ENCODE results near the gene SKA3.

SKA3 gene

DNA sequence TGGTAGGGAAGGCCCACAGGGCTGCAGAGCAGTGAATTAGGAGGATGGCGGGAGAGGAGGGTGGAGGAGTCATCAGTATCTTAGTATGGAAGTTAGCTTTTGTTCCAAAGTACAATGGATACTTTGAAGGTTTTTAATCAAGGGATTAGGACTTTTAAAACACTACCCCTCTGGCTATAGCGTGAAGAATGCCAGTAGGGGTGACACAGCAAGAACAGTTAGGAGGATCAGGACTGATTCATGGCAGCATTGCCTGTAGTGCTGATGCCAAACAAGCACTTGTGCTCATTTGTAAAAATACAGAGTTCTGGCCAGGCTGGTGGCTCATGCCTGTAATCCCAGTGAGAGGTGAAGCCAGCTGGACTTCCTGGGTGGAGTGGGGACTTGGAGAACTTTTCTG lies 46.2 kb downstream of the SKA3 start:
- Mint-ChIP-seq H3K4me3 (no peak overlapping the region), H3K36me3 (ENCODE audit: low read depth) (no peaks in the 10 kb centered on the region), H3K9me3 (no peaks in the 10 kb centered on the region), H3K4me1 (no peaks in the 10 kb centered on the region), H3K27me3 (ENCODE audit: low read depth) (peaks cover 5% of the 10 kb centered on the region), H3K27ac (no peak overlapping the region)
- TF ChIP-seq, protein P1, sequence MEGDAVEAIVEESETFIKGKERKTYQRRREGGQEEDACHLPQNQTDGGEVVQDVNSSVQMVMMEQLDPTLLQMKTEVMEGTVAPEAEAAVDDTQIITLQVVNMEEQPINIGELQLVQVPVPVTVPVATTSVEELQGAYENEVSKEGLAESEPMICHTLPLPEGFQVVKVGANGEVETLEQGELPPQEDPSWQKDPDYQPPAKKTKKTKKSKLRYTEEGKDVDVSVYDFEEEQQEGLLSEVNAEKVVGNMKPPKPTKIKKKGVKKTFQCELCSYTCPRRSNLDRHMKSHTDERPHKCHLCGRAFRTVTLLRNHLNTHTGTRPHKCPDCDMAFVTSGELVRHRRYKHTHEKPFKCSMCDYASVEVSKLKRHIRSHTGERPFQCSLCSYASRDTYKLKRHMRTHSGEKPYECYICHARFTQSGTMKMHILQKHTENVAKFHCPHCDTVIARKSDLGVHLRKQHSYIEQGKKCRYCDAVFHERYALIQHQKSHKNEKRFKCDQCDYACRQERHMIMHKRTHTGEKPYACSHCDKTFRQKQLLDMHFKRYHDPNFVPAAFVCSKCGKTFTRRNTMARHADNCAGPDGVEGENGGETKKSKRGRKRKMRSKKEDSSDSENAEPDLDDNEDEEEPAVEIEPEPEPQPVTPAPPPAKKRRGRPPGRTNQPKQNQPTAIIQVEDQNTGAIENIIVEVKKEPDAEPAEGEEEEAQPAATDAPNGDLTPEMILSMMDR (IDR thresholded peaks at IDR 0.05; ENCODE audit: unreplicated experiment in 3 of 3) = no peak

DNA sequence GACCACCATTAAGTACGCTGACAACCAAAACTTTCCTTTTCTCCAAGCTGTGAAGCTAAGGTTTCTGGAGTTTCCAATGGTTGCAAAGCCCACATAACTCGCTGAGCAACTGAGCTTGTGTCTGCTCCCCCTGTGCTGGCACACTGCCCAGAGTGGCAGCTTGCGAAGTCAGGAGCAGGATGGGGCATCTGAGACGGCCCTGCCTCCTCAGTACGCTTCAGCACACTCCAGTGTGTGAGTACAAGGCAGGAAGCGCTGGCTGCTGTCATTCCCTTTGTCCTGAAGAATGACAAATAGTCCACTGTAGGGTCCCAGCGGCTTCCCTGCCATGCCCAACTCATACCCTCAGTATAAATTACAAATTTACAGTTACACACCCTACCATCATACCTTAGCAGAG lies 51.5 kb downstream of the SKA3 start:
- no peaks in the 10 kb centered on the region for H3K36me3 Mint-ChIP-seq (ENCODE audit: low read depth)
- H3K4me3 Mint-ChIP-seq = no peak overlapping the region
- H3K27ac Mint-ChIP-seq = peak overlapping the region in 2 of 3 experiments; percentile 36 to 83
- peaks cover 13% of the 10 kb centered on the region for H3K4me1 Mint-ChIP-seq
- no peaks in the 10 kb centered on the region for H3K9me3 Mint-ChIP-seq
- TF ChIP-seq, protein P1 (IDR thresholded peaks at IDR 0.05; ENCODE audit: unreplicated experiment in 3 of 3) = no peak
- peaks cover 10% of the 10 kb centered on the region for H3K27me3 Mint-ChIP-seq (ENCODE audit: low read depth)

DNA sequence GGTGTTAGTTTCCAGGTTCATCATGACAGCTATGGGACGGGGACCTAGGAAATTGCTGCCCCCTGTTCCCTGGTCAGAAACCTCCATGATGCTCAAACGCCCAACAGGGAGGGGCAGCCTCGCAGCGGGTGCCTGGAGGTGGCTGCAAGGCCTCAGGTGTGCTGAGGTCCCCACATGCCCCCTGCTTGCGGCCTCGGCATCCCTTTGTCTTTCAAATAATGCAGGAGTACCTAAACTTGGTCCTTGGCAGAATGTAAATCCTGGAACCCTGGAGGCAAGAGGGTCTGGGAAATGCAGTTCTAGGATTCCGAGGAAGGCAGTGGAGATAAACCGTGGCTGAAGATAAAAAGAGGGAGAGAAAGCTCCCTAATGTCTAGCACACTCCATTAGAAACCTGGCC lies 52.4 kb downstream of the SKA3 start:
- H3K4me1 Mint-ChIP-seq = peaks cover 13% of the 10 kb centered on the region
- no peak overlapping the region for H3K4me3 Mint-ChIP-seq
- no peaks in the 10 kb centered on the region for H3K9me3 Mint-ChIP-seq
- peaks cover 10% of the 10 kb centered on the region for H3K27me3 Mint-ChIP-seq (ENCODE audit: low read depth)
- H3K27ac Mint-ChIP-seq = no peak overlapping the region
- H3K36me3 Mint-ChIP-seq (ENCODE audit: low read depth) = no peaks in the 10 kb centered on the region
- TF ChIP-seq, protein P1 (IDR thresholded peaks at IDR 0.05; ENCODE audit: unreplicated experiment in 3 of 3) = no peak

DNA sequence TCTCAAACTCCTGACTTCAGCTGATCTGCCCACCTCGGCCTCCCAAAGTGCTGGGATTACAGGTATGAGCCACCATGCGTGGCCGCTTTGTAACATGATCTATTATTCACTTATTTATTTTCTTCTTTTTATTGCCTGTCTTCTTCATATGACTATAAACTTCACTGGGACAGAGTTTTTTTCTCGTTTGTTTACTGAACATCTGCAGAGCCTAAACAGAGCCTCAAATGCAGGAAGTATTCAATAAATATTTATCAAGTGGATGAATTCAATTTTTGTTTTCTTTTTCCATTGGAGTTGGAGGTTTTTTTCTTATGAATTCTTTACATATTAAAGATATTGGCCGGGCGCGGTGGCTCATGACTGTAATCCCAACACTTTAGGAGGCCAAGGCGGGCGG lies 54.7 kb downstream of the SKA3 start:
- Mint-ChIP-seq H3K27ac (no peak overlapping the region), H3K4me1 (peaks cover 13% of the 10 kb centered on the region), H3K4me3 (no peak overlapping the region), H3K27me3 (ENCODE audit: low read depth) (peaks cover 5% of the 10 kb centered on the region), H3K36me3 (ENCODE audit: low read depth) (no peaks in the 10 kb centered on the region), H3K9me3 (no peaks in the 10 kb centered on the region)
- TF ChIP-seq, protein P1 (IDR thresholded peaks at IDR 0.05; ENCODE audit: unreplicated experiment in 3 of 3) = no peak

DNA sequence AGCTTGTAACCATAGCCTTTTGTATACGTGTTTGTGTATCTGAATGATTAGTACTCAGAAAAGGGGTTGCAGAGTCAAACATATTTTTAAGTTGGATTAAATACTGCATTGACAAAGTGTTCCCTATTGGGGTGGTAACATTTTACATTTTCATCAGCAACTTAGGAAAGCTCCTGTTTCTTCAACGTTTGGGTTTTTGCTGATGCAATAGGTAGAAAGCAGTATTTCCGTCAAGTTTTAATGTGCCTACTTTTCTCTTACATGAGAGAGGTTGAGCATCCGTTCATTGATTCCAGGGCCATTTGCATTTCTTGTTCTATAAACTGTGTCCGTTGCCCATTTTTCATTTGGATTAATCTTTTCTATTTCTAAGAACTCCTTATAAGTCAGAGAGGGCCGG lies 56.2 kb downstream of the SKA3 start:
- Mint-ChIP-seq H3K27me3 (ENCODE audit: low read depth) (peaks cover 5% of the 10 kb centered on the region), H3K27ac (no peak overlapping the region), H3K4me1 (peaks cover 13% of the 10 kb centered on the region), H3K4me3 (no peak overlapping the region), H3K9me3 (no peaks in the 10 kb centered on the region), H3K36me3 (ENCODE audit: low read depth) (no peaks in the 10 kb centered on the region)
- TF ChIP-seq, protein P1 (IDR thresholded peaks at IDR 0.05; ENCODE audit: unreplicated experiment in 3 of 3) = no peak

DNA sequence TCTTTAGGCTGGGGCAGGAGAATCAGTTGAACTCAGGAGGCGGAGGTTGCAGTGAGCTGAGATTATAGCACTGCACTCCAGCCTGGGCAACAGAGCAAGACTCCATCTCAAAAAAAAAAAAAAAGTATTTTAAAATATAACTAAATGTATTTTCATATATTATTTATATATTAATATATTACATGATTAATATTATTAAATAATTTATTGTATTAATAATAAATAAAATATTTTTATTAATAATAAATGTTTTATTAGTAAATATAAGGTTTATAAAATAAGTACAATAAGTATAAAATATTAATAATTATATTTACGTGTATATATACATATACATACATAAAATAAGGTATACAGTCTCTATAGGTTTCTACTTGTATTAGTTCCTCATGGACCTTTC lies 56.8 kb downstream of the SKA3 start:
- Mint-ChIP-seq H3K9me3 (no peaks in the 10 kb centered on the region), H3K4me3 (no peak overlapping the region), H3K4me1 (peaks cover 7% of the 10 kb centered on the region), H3K27me3 (ENCODE audit: low read depth) (peaks cover 5% of the 10 kb centered on the region), H3K36me3 (ENCODE audit: low read depth) (no peaks in the 10 kb centered on the region), H3K27ac (no peak overlapping the region)
- TF ChIP-seq, protein P1 (IDR thresholded peaks at IDR 0.05; ENCODE audit: unreplicated experiment in 3 of 3) = no peak

All from nephron (organoid).